Sigmoid colon (tissue), 7 donors: ENCODE measurements around the gene MAGEF1. TPM values are rescaled to one million over a fixed set of nuclear protein-coding genes. Genes with fewer than 3 reads are reported as not detected.

Experiments
- DNase-seq: peaks from one replicate; pipeline ENCODE4 v3.0.0-alpha.2; 2019
- H3K27ac ChIP-seq, 4 donors: fragments of 200-600 bp; sonication (generic); one replicate each; pipeline ENCODE4 v1.5.1; 2016 to 2019; ENCODE audit warnings: mild to moderate bottlenecking in 1 of 4
- H3K27me3 ChIP-seq, 3 donors: fragments of 200-600 bp; sonication (generic); one replicate each; pipeline ENCODE4 v1.5.1; 2019; ENCODE audit warnings: mild to moderate bottlenecking in 1 of 3
- H3K36me3 ChIP-seq, 4 donors: fragments of 200-600 bp; sonication (generic); one replicate each; pipeline ENCODE4 v1.5.1; 2016 to 2019
- H3K4me1 ChIP-seq, 4 donors: fragments of 200-600 bp; sonication (generic); one replicate each; pipeline ENCODE4 v1.5.1; 2017 to 2019
- H3K4me3 ChIP-seq, 4 donors: fragments of 200-600 bp; sonication (generic); one replicate each; pipeline ENCODE4 v1.5.1; 2017 to 2019; ENCODE audit warnings: mild to moderate bottlenecking in 2 of 4, moderate library complexity in 1 of 4
- H3K9me3 ChIP-seq, 4 donors: fragments of 200-600 bp in 3 of 4; sonication (generic) in 3 of 4; one replicate each; pipeline versions ENCODE4 v1.5.1 to v1.6.1; 2013 to 2019
- CTCF ChIP-seq, 4 experiments: fragments of 450-650 bp in 3 of 4; fragments of 200-600 bp in 1 of 4; IDR thresholded peaks; one replicate each; pipeline ENCODE4 v1.5.1; 2016 to 2019; ENCODE audit warnings: antibody characterized with exemption in 4 of 4, mild to moderate bottlenecking in 3 of 4, moderate library complexity in 2 of 4
- EP300 ChIP-seq, 4 donors: sonication (generic); formaldehyde crosslinking; IDR thresholded peaks; one replicate each; pipeline ENCODE4 v1.6.1; 2017; ENCODE audit warnings: antibody characterized with exemption in 4 of 4
- POLR2A ChIP-seq, 2 donors: fragments of 450-650 bp; IDR thresholded peaks; one replicate each; pipeline ENCODE4 v1.6.1; 2016; ENCODE audit warnings: antibody characterized with exemption in 2 of 2, mild to moderate bottlenecking in 2 of 2, moderate library complexity in 2 of 2
- POLR2AphosphoS5 ChIP-seq, 4 donors: sonication (generic); formaldehyde crosslinking; IDR thresholded peaks; one replicate each; pipeline ENCODE4 v1.6.1; 2017; ENCODE audit warnings: antibody characterized with exemption in 4 of 4
- WGBS, 2 donors: extraction: QIAGEN DNeasy Blood & Tissue Kit; methylation state at CpG; one replicate each; pipeline ENCODE4 v1.1.7; 2013; 5-methylcytosine and 5-hydroxymethylcytosine counted together
- intact Hi-C: fragments of 100-400 bp; cut with DNase I; formaldehyde crosslinking; loops from one replicate; pipeline ENCODE4 v1.15.1; 2023
- polyA plus RNA-seq, 3 donors: library from polyadenylated mRNA; stranded (reverse); fragments of 200-250 nt; gene quantifications; one replicate each; pipeline ENCODE4 v1.2.3, GENCODE V29; 2013
- total RNA-seq, 4 donors: library from RNA; depleted of rRNA; stranded (reverse); fragments of >200 nt; gene quantifications; one replicate each; pipeline ENCODE4 v1.1.0, GENCODE V29; 2016
- donor health status: healthy with polysubstance abuse.
- donor health status: Bipolar disorder and iron deficiency.
- donor health status: healthy.

Gene MAGEF1
- total and polyA plus RNA-seq, 7 donors = 29.4 to 43.6 (median 32.9) TPM

GRCh38 chr3:184724699-184725098 is 12.8 kb upstream of the MAGEF1 start:
- H3K27me3 ChIP-seq = no peaks in the 10 kb centered on the region
- DNase-seq = no peak
- TF ChIP-seq POLR2A (IDR thresholded peaks at IDR 0.05) (no peak), POLR2AphosphoS5 (IDR thresholded peaks at IDR 0.05) (no peak), CTCF (IDR thresholded peaks at IDR 0.05) (no peak), EP300 (IDR thresholded peaks at IDR 0.05) (no peak)
- 86 to 88% methylated on average over 4 of the region's 4 CpGs for WGBS, 2 donors
- intact Hi-C loops = loop anchor here (5.0 kb wide), 1 partner anchor 53 kb away; no protein-coding TSS in a partner anchor
- H3K36me3 ChIP-seq = no peaks in the 10 kb centered on the region
- peaks cover 0 to 8% (median 4%) of the 10 kb centered on the region in 4 donors for H3K4me1 ChIP-seq
- no peak overlapping the region for H3K27ac ChIP-seq
- H3K4me3 ChIP-seq = no peak overlapping the region
- H3K9me3 ChIP-seq = no peaks in the 10 kb centered on the region

DNA sequence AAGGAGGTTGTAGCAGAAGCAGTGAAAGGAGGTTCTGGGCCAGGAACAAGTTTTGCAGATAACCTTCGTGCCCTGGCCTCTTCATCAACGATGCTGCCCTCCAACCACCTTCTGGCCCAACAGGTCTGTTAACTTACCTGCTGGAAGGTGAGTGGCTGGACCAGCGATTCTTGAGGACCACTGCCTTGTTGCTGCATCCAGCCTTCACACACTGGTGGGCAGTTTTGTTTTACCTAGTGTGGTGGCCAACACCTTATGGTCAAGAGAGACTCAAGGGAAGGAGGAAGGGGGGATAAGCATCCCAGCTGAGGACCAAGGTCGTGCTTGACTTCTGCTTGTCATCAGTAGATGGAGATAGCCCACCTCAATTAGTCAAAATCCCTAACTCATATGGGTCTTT is 7.8 kb upstream of the MAGEF1 start:
- 91 to 93% methylated on average over 4 of the region's 4 CpGs for WGBS, 2 donors
- Histone ChIP-seq H3K4me3 (no peak overlapping the region), H3K9me3 (no peaks in the 10 kb centered on the region), H3K27ac (no peak overlapping the region), H3K4me1 (peaks cover 0 to 24% (median 18%) of the 10 kb centered on the region in 4 donors), H3K27me3 (no peaks in the 10 kb centered on the region), H3K36me3 (no peaks in the 10 kb centered on the region)
- DNase-seq = no peak
- TF ChIP-seq POLR2AphosphoS5 (IDR thresholded peaks at IDR 0.05) = no peak
- no peak for TF ChIP-seq CTCF (IDR thresholded peaks at IDR 0.05)
- TF ChIP-seq POLR2A (IDR thresholded peaks at IDR 0.05) = no peak
- TF ChIP-seq EP300 (IDR thresholded peaks at IDR 0.05) = no peak
- intact Hi-C loops = no loop called here

GRCh38 chr3:184718431-184718830 is 6.6 kb upstream of the MAGEF1 start:
- DNase-seq = no peak
- Histone ChIP-seq H3K4me1 (peaks cover 0 to 24% (median 18%) of the 10 kb centered on the region in 4 donors), H3K9me3 (no peaks in the 10 kb centered on the region), H3K27me3 (no peaks in the 10 kb centered on the region), H3K4me3 (no peak overlapping the region), H3K36me3 (no peaks in the 10 kb centered on the region), H3K27ac (no peak overlapping the region)
- WGBS, 2 donors = 86 to 90% methylated on average over 3 of the region's 3 CpGs
- TF ChIP-seq EP300 (IDR thresholded peaks at IDR 0.05) (no peak), POLR2AphosphoS5 (IDR thresholded peaks at IDR 0.05) (no peak), CTCF (IDR thresholded peaks at IDR 0.05) (no peak), POLR2A (IDR thresholded peaks at IDR 0.05) (no peak)
- intact Hi-C loops = no loop called here

DNA sequence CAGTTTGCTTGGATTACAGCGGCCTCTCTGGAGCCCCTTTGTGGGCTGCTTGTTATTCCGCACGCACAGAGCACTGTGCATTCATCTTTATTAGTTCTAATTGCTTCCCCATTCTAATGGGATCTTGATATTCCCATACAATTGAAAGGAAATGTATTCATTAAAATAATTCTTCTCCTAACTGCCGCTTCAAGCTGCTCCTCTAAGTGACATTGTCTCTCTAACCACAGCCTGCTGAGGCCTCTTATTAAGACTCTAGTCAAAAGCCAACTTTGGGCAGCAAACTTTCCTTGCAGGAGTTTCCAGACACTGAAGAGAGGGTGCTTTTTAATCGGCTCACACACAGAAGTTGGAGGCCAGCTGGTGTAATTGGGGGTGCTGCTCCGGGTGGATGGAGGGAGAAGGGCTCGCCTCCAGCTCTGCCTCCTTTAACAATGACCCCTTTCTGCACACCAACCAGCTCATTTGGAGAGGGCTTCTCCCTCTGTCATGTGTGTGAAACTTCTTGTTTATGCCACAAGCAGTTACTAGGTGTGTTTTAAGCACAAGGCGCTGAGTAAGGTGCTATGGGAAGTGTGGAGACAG is 5.6 kb upstream of the MAGEF1 start:
- intact Hi-C loops = no loop called here
- Histone ChIP-seq H3K27me3 (no peaks in the 10 kb centered on the region), H3K9me3 (no peaks in the 10 kb centered on the region), H3K4me1 (peaks cover 0 to 25% (median 18%) of the 10 kb centered on the region in 4 donors), H3K27ac (peak overlapping the region; percentile 61 to 68 (median 64)), H3K4me3 (no peak overlapping the region), H3K36me3 (no peaks in the 10 kb centered on the region)
- TF ChIP-seq EP300 (IDR thresholded peaks at IDR 0.05) (no peak), CTCF (IDR thresholded peaks at IDR 0.05) (no peak), POLR2A (IDR thresholded peaks at IDR 0.05) (no peak), POLR2AphosphoS5 (IDR thresholded peaks at IDR 0.05) (no peak)
- no peak for DNase-seq
- WGBS, 2 donors = 80 to 86% methylated on average over 8 of the region's 8 CpGs
